ENCODE measurements around the gene TRIM64.
"Not testable (repeated sequence)": the region's sequence is repeated elsewhere in the genome, so short reads cannot be mapped to it uniquely, and the experiment has no call there.

The TRIM64 gene, protein sequence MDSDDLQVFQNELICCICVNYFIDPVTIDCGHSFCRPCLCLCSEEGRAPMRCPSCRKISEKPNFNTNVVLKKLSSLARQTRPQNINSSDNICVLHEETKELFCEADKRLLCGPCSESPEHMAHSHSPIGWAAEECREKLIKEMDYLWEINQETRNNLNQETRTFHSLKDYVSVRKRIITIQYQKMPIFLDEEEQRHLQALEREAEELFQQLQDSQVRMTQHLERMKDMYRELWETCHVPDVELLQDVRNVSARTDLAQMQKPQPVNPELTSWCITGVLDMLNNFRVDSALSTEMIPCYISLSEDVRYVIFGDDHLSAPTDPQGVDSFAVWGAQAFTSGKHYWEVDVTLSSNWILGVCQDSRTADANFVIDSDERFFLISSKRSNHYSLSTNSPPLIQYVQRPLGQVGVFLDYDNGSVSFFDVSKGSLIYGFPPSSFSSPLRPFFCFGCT

DNA sequence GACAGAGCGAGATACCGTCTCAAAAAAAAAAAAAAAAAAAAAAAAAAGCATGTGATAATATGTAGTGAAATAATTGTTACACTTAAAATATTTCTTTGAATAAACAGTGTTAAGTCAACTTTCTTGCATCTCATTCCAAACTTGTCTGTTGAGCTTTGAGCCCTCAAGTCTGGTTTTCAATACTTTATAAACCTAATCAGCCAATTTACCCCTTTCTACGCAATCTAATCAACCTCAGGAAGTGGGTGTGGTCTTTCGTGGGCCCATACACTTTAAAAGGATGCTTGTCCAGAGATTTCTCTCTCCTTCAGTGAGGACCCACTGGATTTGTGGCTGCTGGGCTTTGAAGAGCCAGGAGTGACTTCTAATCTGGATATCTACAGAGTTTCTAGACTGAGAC, at the start of gene TRIM64:
Gene TRIM64 (plus strand): TSS at position 301 of the 400 bp plus-strand sequence. CDS start 2,467 bp downstream, outside the sequence.
- not testable (repeated sequence) for DNase-seq (ENCODE audit: extremely low read depth, low read depth)

DNA sequence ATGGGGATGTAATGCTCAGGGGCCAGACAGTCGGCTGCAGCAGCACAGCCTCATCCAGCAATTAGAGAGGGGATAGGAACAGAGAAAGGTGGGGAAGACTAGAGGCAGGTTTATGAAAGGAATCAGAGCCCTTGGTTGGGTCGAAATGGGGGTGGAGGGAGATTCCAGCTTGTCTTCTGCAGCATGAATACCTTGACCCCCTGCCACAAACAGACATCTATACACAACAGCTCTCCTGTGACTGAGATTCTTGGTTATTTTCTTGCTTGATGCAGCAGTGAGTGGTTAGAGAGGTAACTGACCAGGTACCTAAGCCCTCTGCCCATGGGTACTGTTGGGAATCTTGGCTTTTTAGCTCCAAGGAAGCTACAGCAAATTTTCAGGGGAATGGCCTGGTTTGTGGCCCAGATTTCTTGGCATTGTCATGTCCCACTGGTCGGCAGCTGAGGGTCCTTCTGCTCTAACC, 43.6 kb upstream of the TRIM64 start, which contains the start of gene TRIM49D1:
Gene TRIM49D1 (minus strand): TSS at position 51 of the 466 bp plus-strand sequence. CDS start 4,535 bp downstream, outside the sequence.
- TF ChIP-seq, protein P1, sequence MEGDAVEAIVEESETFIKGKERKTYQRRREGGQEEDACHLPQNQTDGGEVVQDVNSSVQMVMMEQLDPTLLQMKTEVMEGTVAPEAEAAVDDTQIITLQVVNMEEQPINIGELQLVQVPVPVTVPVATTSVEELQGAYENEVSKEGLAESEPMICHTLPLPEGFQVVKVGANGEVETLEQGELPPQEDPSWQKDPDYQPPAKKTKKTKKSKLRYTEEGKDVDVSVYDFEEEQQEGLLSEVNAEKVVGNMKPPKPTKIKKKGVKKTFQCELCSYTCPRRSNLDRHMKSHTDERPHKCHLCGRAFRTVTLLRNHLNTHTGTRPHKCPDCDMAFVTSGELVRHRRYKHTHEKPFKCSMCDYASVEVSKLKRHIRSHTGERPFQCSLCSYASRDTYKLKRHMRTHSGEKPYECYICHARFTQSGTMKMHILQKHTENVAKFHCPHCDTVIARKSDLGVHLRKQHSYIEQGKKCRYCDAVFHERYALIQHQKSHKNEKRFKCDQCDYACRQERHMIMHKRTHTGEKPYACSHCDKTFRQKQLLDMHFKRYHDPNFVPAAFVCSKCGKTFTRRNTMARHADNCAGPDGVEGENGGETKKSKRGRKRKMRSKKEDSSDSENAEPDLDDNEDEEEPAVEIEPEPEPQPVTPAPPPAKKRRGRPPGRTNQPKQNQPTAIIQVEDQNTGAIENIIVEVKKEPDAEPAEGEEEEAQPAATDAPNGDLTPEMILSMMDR (IDR thresholded peaks at IDR 0.05; ENCODE audit: low read depth, low read length) = no peak
- no peak for DNase-seq (ENCODE audit: extremely low read depth, low read depth)

DNA sequence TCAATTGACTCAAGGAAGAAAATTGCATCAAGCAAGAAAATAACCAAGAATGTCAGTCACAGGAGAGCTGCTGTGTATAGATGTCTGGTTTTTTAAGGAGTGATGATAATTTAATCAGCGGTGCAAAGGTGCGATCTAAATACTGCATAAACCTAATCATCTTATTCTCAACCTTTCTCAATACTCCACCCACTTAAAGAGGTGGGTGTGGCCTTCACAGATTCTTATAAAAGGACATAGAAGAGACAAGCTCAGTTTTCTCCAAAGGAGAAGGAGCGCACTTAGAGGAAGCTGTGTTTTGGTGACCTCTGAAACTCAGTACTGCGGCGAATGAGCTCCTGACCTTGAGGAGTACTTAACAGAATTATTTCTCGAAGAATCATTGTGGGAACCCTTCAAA, 42.1 kb upstream of the TRIM64 start, which contains the start of gene TRIM49D2:
Gene TRIM49D2 (plus strand): TSS at position 301 of the 400 bp plus-strand sequence. CDS start 2,698 bp downstream, outside the sequence.
- not testable (repeated sequence) for DNase-seq (ENCODE audit: extremely low read depth, low read depth)

DNA sequence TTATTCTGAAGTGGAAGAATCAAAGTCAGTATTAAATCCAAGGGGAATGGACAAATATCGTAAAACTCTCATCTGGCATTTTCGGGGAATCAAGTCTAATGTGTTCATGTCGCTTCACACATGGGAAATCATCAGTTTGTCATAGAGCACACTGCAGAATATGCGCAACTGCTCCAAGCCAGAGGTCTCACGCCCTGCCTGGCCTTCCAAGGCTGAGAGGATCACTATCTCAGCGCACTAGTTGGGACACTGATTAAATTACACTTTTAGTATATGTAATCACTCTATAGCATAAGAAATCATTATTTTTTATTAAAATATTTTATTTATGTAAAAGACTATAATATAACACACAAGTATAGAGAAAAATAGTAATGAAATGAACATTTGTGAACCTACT, 5.0 kb upstream of the TRIM64 start:
- DNase-seq (ENCODE audit: extremely low read depth, low read depth) = not testable (repeated sequence)
